Dedifferentiated amniotic fluid mesenchymal stem cell (primary cell): ENCODE measurements around the gene AFM.
"Not testable (repeated sequence)": the region's sequence is repeated elsewhere in the genome, so short reads cannot be mapped to it uniquely, and the experiment has no call there.

Source experiments
- DNase-seq: peaks from one replicate; pipeline ENCODE4 v3.0.0-alpha.2; 2016; ENCODE audit errors: extremely low spot score

AFM gene

GRCh38 chr4:73505567-73505966, 24.0 kb downstream of the AFM start:
- no peak for DNase-seq

GRCh38 chr4:73507541-73507940, 26.0 kb downstream of the AFM start:
- no peak for DNase-seq

- no peak for DNase-seq
Observed at GRCh38 chr4:73508651-73509050, 27.1 kb downstream of the AFM start.

DNA sequence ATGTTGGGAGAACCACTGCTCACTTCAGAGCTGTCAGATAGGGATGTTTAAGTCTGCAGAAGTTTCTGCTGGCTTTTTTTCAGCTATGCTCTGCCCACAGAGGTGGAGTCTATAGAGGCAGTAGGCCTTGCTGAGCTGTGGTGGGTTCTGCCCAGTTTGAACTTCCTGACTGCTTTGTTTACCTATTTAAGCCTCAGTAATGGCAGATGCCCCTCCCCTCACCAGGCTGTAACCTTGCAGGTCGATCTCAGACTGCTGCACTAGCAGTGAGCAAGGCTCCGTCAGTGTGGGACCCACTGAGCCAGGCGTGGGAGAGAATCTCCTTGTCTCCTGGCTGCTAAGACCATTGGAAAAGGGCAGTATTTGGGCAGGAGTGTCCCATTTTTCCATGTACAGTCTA, 36.8 kb downstream of the AFM start:
- DNase-seq: no peak

- DNase-seq: no peak
Observed at GRCh38 chr4:73520821-73521220, 39.3 kb downstream of the AFM start.

GRCh38 chr4:73523126-73523525, 41.6 kb downstream of the AFM start:
- no peak for DNase-seq

DNA sequence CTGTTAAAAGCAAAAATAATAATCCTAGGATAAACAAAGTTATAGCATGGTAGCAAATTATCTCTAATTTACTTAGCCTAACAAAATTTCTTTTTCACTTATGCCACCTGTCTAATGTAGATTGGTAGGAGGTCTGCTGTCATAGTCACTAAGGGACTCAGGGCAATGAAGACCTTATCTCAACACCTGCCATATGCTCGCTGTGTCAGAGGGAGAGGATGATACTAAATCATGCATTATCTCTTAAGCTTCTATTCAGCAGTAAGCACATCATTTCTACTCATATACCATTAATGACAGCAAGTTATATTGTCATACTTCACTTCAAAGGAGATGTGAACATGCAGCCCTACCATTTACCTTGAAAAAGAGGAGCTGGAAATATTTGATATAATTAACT, 44.1 kb downstream of the AFM start:
- DNase-seq: no peak

DNA sequence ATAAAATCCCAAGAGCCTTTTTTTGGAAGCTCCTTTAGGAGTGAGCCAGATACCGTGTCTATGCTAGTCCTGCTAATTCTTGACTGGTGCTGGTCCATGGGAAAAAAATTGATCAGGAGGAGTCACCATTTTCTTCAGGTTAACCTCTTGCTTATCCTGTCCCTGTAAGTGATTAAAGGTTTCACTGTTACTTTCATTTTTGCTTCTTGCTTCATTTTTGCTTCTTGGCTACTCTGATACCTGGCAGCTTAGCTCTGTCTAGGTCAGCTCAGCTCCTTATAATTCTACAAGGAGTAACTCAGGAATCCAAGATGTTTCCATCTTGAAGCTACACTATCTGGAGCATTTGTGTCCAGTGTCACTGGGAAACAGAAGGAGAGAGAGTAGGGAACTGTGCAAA, 45.7 kb downstream of the AFM start:
- DNase-seq: no peak

GRCh38 chr4:73528171-73528570, 46.6 kb downstream of the AFM start:
- DNase-seq: no peak

DNA sequence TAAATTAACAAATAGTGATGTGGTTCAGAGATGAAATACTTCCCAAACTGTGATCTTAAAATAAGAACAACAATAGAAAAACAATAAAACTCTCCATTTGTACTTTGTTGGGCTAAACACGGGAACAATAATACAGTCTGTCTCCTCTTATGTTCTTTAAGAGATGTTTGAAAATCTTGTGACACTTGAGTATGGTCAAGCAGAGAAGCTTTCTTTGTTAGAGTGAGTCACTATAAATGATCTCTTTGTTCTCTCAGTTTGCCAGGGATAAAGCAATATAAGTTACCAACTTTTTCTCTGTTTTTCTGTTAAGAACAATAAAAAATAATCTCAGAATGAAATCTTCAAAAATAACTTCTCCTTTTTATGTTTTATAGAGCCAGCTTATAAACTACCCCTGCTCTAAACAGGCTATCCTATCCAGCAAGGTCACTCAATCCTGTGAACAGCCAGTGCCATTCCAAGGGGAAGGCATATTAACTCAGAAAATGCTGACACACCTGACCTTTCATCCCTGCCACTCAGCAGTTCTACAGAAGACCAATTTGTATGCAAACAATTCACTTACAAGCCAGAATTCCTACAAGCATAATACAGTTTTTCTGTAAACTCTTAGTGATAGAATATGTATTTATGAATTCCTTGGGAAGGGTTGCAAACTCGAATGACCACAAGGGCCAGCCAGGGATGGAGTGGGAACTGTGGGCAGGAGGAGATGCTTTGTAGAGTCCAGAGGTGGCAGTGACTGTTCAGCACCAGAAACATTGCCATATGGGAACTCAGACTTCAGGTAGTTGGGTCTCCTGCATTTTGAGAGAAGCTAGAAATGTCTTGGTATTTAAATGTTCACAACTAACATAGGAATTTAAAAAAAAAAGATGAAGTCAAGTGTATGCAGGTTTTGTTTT, 52.2 kb downstream of the AFM start:
- DNase-seq: no peak

DNA sequence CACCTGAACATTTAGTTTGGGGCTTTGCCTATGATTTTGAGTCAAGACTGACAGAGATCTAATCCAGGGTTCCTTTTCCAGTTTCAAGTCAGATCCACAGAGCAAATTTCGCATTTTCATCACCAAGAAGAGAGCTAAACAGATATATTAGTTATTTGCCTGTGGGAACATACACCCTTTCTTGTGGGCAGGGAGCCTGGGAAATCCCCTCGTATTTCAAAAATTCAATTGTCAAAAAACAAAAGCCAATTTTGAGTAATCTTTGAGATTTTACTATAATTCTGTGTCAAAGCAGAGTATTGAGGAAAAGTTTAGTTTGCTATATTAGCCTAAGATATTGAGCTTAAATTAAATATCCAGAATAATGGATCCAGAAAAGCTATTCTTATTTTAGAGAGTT, 56.6 kb downstream of the AFM start:
- DNase-seq: no peak

GRCh38 chr4:73539386-73539785, 57.8 kb downstream of the AFM start:
- no peak for DNase-seq

GRCh38 chr4:73540826-73541225, 59.3 kb downstream of the AFM start:
- no peak for DNase-seq

- no peak for DNase-seq
Observed at GRCh38 chr4:73541251-73541650, 59.7 kb downstream of the AFM start.

- no peak for DNase-seq
Observed at GRCh38 chr4:73544620-73545019, 63.1 kb downstream of the AFM start.

- DNase-seq: not testable (repeated sequence)
Observed at GRCh38 chr4:73550865-73551264, 69.3 kb downstream of the AFM start.
